Measurements from ENCODE around the gene SLC8A1.

SLC8A1 gene

DNA sequence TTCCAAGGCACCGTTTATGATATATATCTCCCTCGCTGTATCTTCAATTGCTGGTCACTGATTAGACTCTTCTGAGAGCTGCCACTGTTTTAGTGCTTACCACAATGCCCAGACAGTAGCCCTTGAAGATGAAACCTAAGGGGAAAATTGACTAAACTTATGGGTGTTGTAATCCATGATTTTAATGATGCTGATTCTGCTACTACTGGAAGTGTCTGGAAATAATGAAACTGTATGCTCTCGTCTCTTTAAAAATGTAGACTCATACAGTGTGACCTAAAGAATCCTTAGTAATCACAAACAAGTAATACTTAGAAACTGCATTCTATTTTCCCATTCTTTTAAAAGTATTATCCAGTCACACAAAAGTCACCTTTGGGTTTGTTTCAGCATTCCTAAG lies 5.5 kb upstream of the SLC8A1 start:
- H3K4me2 ChIP-seq (ENCODE audit: insufficient read depth, low read length) = no peak overlapping the region
- ATAC-seq (ENCODE audit: insufficient read depth, low read depth) (no peak), DNase-seq (no peak)
- no peak overlapping the region for H3K27ac ChIP-seq (ENCODE audit: low read length)
- peaks cover 7% of the 10 kb centered on the region for H3K4me1 ChIP-seq (ENCODE audit: insufficient read depth, low read length)
- H3K79me2 ChIP-seq (ENCODE audit: insufficient read depth, low read length) = peaks cover under 1% of the 10 kb centered on the region; the same call in 1 of the 2 replicates
- no peak overlapping the region for H3K4me3 ChIP-seq (ENCODE audit: low read depth in 1 of 2, low read length in 2 of 2)
- no peaks in the 10 kb centered on the region for H3K36me3 ChIP-seq (ENCODE audit: insufficient read depth, low read length)
- no peaks in the 10 kb centered on the region for H3K27me3 ChIP-seq (ENCODE audit: insufficient read depth, low read length, poor library complexity)
- H4K20me1 ChIP-seq (ENCODE audit: insufficient read depth, low read length) = no peaks in the 10 kb centered on the region
- no peak overlapping the region for H3K9ac ChIP-seq (ENCODE audit: low read depth, low read length)
- H2AFZ ChIP-seq (ENCODE audit: low read depth, low read length) = no peak overlapping the region
- H3K9me3 ChIP-seq (ENCODE audit: insufficient read depth, low read length, severe bottlenecking) = no peaks in the 10 kb centered on the region
- TF ChIP-seq EZH2 (IDR thresholded peaks at IDR 0.05; ENCODE audit: borderline replicate concordance, low read depth, low read length, severe bottlenecking) = no peak
- TF ChIP-seq, protein P1, sequence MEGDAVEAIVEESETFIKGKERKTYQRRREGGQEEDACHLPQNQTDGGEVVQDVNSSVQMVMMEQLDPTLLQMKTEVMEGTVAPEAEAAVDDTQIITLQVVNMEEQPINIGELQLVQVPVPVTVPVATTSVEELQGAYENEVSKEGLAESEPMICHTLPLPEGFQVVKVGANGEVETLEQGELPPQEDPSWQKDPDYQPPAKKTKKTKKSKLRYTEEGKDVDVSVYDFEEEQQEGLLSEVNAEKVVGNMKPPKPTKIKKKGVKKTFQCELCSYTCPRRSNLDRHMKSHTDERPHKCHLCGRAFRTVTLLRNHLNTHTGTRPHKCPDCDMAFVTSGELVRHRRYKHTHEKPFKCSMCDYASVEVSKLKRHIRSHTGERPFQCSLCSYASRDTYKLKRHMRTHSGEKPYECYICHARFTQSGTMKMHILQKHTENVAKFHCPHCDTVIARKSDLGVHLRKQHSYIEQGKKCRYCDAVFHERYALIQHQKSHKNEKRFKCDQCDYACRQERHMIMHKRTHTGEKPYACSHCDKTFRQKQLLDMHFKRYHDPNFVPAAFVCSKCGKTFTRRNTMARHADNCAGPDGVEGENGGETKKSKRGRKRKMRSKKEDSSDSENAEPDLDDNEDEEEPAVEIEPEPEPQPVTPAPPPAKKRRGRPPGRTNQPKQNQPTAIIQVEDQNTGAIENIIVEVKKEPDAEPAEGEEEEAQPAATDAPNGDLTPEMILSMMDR (IDR thresholded peaks at IDR 0.05; ENCODE audit: borderline replicate concordance, extremely low read depth, low read length, poor library complexity, severe bottlenecking) = no peak

DNA sequence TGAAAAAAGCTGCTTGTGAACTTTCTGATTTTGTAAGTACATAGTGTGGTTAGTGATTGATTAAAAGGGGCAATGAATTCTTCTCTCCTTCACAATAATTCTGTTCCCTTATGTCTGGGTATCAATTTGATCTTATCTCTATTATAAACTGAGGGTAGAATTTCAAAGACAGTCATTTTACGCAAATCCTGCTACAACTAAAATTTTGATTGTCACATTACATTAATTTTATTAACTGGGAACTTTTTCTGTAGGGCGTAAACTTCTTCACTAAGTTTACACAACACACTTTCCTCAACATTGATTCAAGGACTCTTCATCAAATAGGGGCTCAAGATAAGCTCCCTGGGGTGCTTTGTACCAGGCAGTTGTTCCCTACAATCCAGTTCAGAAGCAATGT lies 5.0 kb upstream of the SLC8A1 start:
- no peaks in the 10 kb centered on the region for H3K27me3 ChIP-seq (ENCODE audit: insufficient read depth, low read length, poor library complexity)
- ATAC-seq (ENCODE audit: insufficient read depth, low read depth) = no peak
- no peak overlapping the region for H3K27ac ChIP-seq (ENCODE audit: low read length)
- H3K4me1 ChIP-seq (ENCODE audit: insufficient read depth, low read length) = peaks cover 10% of the 10 kb centered on the region
- H4K20me1 ChIP-seq (ENCODE audit: insufficient read depth, low read length) = no peaks in the 10 kb centered on the region
- H3K4me2 ChIP-seq (ENCODE audit: insufficient read depth, low read length) = no peak overlapping the region
- no peak overlapping the region for H3K9ac ChIP-seq (ENCODE audit: low read depth, low read length)
- no peak overlapping the region for H2AFZ ChIP-seq (ENCODE audit: low read depth, low read length)
- H3K4me3 ChIP-seq (ENCODE audit: low read depth in 1 of 2, low read length in 2 of 2) = no peak overlapping the region
- no peak for DNase-seq
- H3K79me2 ChIP-seq (ENCODE audit: insufficient read depth, low read length) = peaks cover 3% of the 10 kb centered on the region; the same call in 1 of the 2 replicates
- no peaks in the 10 kb centered on the region for H3K36me3 ChIP-seq (ENCODE audit: insufficient read depth, low read length)
- TF ChIP-seq, protein P1 (IDR thresholded peaks at IDR 0.05; ENCODE audit: borderline replicate concordance, extremely low read depth, low read length, poor library complexity, severe bottlenecking) = no peak
- TF ChIP-seq EZH2 (IDR thresholded peaks at IDR 0.05; ENCODE audit: borderline replicate concordance, low read depth, low read length, severe bottlenecking) = no peak
- no peaks in the 10 kb centered on the region for H3K9me3 ChIP-seq (ENCODE audit: insufficient read depth, low read length, severe bottlenecking)

DNA sequence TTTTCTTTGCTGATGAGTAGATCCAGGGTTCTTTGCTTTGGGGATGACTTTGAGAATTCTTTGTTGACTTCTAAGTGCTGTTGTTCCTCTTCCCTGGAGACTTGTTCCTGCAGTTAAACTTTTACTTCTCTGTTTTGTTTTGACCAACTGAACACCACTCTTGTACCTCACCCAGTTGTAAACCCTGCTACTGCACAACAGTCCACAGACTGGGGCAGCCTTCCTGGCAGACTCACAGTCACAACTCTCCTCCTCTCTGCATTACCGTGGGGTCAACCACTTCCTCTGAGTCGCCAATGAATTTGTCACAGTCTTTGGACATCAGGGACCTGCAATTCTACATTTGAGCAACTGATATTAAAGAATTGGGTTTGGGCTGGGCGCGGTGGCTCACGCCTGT lies 3.8 kb upstream of the SLC8A1 start:
- H3K4me1 ChIP-seq (ENCODE audit: insufficient read depth, low read length) = peaks cover 10% of the 10 kb centered on the region
- no peak overlapping the region for H3K27ac ChIP-seq (ENCODE audit: low read length)
- H3K4me3 ChIP-seq (ENCODE audit: low read depth in 1 of 2, low read length in 2 of 2) = no peak overlapping the region
- no peak overlapping the region for H2AFZ ChIP-seq (ENCODE audit: low read depth, low read length)
- H4K20me1 ChIP-seq (ENCODE audit: insufficient read depth, low read length) = no peaks in the 10 kb centered on the region
- TF ChIP-seq, protein P1 (IDR thresholded peaks at IDR 0.05; ENCODE audit: borderline replicate concordance, extremely low read depth, low read length, poor library complexity, severe bottlenecking) = no peak
- no peak for TF ChIP-seq EZH2 (IDR thresholded peaks at IDR 0.05; ENCODE audit: borderline replicate concordance, low read depth, low read length, severe bottlenecking)
- H3K27me3 ChIP-seq (ENCODE audit: insufficient read depth, low read length, poor library complexity) = no peaks in the 10 kb centered on the region
- no peaks in the 10 kb centered on the region for H3K36me3 ChIP-seq (ENCODE audit: insufficient read depth, low read length)
- ATAC-seq (ENCODE audit: insufficient read depth, low read depth) (no peak), DNase-seq (no peak)
- H3K79me2 ChIP-seq (ENCODE audit: insufficient read depth, low read length) = peaks cover 14% of the 10 kb centered on the region
- no peak overlapping the region for H3K9ac ChIP-seq (ENCODE audit: low read depth, low read length)
- H3K9me3 ChIP-seq (ENCODE audit: insufficient read depth, low read length, severe bottlenecking) = no peaks in the 10 kb centered on the region
- H3K4me2 ChIP-seq (ENCODE audit: insufficient read depth, low read length) = no peak overlapping the region

DNA sequence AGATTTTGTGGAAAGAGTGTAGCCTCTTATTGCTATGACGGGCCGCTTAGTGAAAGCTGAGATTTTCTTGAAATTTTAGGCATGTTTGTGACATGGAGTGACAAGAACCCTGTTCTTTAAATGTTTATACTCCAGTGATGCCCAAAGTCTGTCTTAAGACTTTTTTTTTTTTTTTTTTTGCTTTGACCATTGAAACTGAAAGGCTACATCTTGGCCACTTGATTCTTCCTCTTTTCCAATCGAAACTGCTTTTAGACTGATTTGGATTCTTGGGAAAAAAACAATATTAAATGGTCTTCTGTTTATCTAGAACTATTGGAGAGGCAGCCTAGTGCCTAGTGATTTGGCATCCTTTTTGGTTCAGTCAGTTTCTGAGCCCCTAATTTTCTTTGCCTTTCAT lies 2.4 kb upstream of the SLC8A1 start:
- H3K27me3 ChIP-seq (ENCODE audit: insufficient read depth, low read length, poor library complexity) = no peaks in the 10 kb centered on the region
- no peak for DNase-seq
- no peak overlapping the region for H2AFZ ChIP-seq (ENCODE audit: low read depth, low read length)
- H3K79me2 ChIP-seq (ENCODE audit: insufficient read depth, low read length) = peaks cover 27% of the 10 kb centered on the region
- ATAC-seq (ENCODE audit: insufficient read depth, low read depth) = no peak
- H4K20me1 ChIP-seq (ENCODE audit: insufficient read depth, low read length) = no peaks in the 10 kb centered on the region
- no peaks in the 10 kb centered on the region for H3K36me3 ChIP-seq (ENCODE audit: insufficient read depth, low read length)
- H3K9me3 ChIP-seq (ENCODE audit: insufficient read depth, low read length, severe bottlenecking) = no peaks in the 10 kb centered on the region
- H3K9ac ChIP-seq (ENCODE audit: low read depth, low read length) = no peak overlapping the region
- H3K4me2 ChIP-seq (ENCODE audit: insufficient read depth, low read length) = no peak overlapping the region
- no peak overlapping the region for H3K27ac ChIP-seq (ENCODE audit: low read length)
- peaks cover 19% of the 10 kb centered on the region for H3K4me1 ChIP-seq (ENCODE audit: insufficient read depth, low read length)
- no peak for TF ChIP-seq EZH2 (IDR thresholded peaks at IDR 0.05; ENCODE audit: borderline replicate concordance, low read depth, low read length, severe bottlenecking)
- TF ChIP-seq, protein P1 (IDR thresholded peaks at IDR 0.05; ENCODE audit: borderline replicate concordance, extremely low read depth, low read length, poor library complexity, severe bottlenecking) = no peak
- no peak overlapping the region for H3K4me3 ChIP-seq (ENCODE audit: low read depth in 1 of 2, low read length in 2 of 2)
